HK-2 (cell line): ENCODE data around the gene RBMS1.

Experiments
- DNase-seq: peaks from one replicate; pipeline ENCODE4 v3.0.0-alpha.2; 2018; ENCODE audit not compliant: unreplicated experiment

RBMS1 gene

DNA sequence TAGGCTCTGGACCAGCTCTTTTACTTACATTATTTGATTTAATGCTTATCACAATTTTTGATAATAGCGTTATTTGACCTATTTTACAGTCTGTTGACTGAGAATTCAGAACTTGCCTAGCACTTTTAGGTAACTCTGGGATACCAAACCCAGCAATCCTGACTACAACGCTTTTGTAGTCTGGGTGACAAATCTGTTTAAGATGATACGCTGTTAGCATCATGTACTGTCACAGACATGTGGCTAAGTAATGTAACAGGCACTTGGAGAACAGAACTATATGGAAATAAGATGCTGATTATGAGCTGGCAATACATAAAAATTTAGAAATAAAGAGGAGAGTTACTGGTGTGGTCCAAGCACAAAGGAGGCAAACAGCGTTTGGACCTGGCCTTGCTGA is 130.6 kb downstream of the RBMS1 start:
- DNase-seq, result no peak

DNA sequence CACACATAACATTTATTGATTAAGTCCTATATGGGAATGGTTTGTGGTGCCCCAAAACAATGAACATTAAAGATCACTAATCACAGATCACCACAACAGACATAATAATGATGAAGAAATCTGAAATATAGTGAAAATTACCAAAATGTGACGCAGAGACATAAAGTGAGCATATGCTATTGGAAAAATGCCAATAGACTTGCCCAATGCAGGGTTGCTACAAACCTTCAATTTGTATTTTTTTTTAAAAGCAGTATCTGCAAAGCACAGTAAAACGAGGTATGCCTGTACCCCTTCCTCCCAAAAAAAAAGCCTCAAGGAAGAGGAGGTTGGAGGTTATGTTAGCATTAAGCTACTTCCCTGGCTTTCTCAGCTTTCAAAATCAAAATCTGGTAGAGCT is 131.1 kb downstream of the RBMS1 start:
- DNase-seq, result no peak

- DNase-seq, result no peak
Measured at GRCh38 chr2:160362018-160362417, 131.6 kb downstream of the RBMS1 start.

DNA sequence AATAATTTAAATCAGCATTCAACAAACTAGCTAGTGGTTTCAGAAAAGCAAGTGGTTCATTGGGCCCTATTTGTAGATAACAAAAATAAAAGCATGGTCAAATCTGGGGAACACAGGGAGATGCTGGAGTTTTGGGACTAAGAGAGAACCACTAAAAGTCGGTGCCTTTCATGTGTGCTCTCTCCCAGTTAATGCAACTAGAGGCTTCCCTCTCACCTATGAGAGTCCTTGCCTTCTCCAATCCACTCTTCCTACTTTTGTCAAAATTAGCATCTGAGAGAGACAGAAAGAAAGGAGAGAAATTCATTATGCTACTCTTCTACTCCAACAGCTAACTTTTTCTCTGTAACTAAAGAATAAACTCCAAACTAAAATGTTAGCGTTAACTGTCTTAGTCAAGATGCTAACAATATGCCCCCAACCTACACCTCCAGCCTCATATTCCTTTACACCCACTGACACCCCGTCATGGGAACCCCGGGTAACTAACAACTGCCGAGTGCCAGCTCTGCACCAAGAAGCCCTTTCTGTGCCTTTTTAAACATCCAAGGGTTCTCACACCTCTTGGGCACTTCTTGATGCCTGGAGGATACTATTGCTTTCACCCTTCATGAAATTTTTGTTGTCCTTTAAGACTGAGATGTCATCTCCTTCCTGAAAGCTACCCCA is 133.4 kb downstream of the RBMS1 start:
- DNase-seq, result no peak

DNA sequence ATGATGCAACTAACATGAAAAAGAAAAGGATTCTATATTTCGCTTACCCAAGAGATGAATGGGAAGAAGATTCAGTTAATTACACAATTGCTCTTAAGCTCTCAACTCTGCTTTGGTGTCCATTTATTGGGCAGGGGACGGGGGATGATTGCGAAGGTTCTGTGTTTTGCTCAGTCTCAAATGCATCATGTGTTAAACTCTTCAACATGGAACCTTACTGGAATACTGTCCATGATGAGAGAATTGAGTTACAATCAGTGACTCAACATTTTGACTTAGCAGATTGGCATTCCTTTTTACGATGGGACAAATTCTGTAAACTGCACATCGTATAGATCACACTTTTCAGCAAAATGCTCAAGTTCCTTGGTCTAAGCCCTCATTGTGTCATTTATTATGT is 135.6 kb downstream of the RBMS1 start:
- no peak for DNase-seq

GRCh38 chr2:160356485-160356884 is 137.1 kb downstream of the RBMS1 start:
- DNase-seq, result no peak

GRCh38 chr2:160355080-160355479 is 138.5 kb downstream of the RBMS1 start:
- no peak for DNase-seq

DNA sequence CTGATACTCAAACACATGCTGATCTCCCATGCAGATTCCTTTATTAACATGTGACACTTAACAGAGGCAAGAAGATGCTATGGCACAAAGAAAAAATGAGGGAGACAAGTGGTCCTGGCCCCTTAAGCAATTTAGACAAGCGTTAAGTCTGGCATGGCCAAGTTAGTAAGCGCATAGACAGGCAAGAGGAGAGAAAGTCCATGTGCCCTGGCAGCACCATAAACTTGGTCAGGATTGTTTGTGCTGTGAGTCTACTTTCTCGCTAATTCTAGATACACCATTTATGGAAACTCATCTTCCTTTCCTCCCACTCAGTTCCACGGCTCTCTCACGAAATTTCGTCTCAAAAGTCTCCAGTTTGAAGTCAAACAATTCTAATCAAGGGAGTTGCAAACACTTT is 138.9 kb downstream of the RBMS1 start:
- DNase-seq, result no peak

GRCh38 chr2:160353813-160354212 is 139.8 kb downstream of the RBMS1 start:
- DNase-seq, result no peak

- DNase-seq, result no peak
Measured at GRCh38 chr2:160353166-160353565, 140.4 kb downstream of the RBMS1 start.

- DNase-seq, result no peak
Measured at GRCh38 chr2:160352500-160352899, 141.1 kb downstream of the RBMS1 start.

DNA sequence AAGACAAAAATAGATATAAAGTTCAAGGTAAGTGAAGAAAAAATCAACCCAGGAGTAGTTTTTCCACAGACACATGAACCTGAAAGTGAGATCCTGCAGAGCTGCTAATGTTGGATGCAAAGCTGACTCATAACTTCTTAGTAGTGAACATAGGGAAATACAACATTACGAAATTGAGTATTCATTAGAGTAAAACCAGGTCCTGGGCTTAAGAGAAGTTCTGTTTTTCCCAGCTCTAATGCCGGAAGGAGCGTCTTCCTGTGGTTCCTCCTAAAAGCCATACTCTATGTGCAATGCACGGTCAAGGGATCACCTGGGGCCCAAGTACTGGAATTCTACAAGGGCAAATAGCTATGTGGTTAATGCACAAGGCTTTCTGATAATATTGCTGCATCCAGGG is 141.7 kb downstream of the RBMS1 start:
- DNase-seq, result no peak

DNA sequence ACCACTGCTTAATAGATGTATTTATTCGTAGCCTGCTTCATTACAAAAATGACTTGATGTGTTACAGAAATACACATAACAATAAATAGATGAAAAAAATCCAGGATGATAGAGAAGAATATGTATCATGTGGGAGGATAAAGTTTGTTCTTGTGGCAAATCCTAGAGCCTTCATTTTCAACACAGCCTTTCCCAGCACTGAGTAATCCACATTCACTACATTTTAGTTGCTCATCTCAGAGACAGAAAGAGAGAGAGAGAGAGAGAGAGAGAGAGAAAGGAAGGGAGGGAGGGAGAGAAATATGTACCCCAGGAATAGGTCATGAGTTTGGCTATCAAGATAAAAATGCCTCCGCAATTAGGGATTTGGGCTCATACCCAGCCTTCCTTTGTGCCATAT is 144.3 kb downstream of the RBMS1 start:
- no peak for DNase-seq

- no peak for DNase-seq
Measured at GRCh38 chr2:160347269-160347863, 146.2 kb downstream of the RBMS1 start.

- no peak for DNase-seq
Measured at GRCh38 chr2:160345071-160345764, 148.4 kb downstream of the RBMS1 start.

- no peak for DNase-seq
Measured at GRCh38 chr2:160343404-160343803, 150.2 kb downstream of the RBMS1 start.

- DNase-seq, result no peak
Measured at GRCh38 chr2:160339726-160340125, 153.9 kb downstream of the RBMS1 start.

GRCh38 chr2:160338901-160339685 is 154.5 kb downstream of the RBMS1 start:
- DNase-seq, result no peak

GRCh38 chr2:160337728-160338127 is 155.9 kb downstream of the RBMS1 start:
- DNase-seq, result no peak

- DNase-seq, result no peak
Measured at GRCh38 chr2:160336635-160337034, 157.0 kb downstream of the RBMS1 start.

DNA sequence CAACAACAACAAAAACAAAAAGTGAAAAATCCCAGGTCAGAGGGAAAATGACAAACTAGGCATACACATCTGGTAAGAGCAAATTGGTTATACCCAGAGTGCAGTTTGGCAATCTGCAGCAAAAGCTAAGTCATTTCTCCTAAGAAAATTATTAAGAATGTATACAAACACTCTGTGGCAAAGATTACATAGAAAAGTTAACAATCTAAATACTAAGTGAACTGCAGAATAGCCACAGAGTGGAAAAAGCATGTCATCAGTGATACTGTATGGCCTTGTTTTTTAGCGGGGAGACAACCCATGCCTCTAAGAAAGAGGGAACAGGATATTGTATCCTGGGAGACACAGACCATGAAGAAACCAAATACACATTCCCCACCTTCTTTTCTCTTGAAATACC is 157.5 kb downstream of the RBMS1 start:
- DNase-seq, result no peak

GRCh38 chr2:160335441-160335840 is 158.2 kb downstream of the RBMS1 start:
- DNase-seq, result no peak
